Neural progenitor cell (in vitro differentiated cells): Measurements from ENCODE around the gene SCGB1D4. TPM values are rescaled to one million over a fixed set of nuclear protein-coding genes. Genes with fewer than 3 reads are reported as not detected.

Source experiments
- DNase-seq: peaks from one replicate; pipeline ENCODE4 v3.0.0-alpha.2; 2016; ENCODE audit warnings: low spot score
- H2AFZ ChIP-seq: fragments of 200-600 bp; sonication (generic); replicated peaks from 2 replicates; pipeline ENCODE4 v1.6.1; 2016; ENCODE audit warnings: antibody characterized with exemption
- H3F3A ChIP-seq: fragments of 200-600 bp; sonication (generic); 2 replicates; pipeline ENCODE4 v1.6.1; 2016; ENCODE audit warnings: antibody characterized with exemption, low read depth
- H3K27ac ChIP-seq: fragments of 200-600 bp; sonication (generic); 2 replicates; pipeline ENCODE4 v1.5.1; 2016; ENCODE audit warnings: mild to moderate bottlenecking
- H3K27me3 ChIP-seq: fragments of 200-600 bp; sonication (generic); 2 replicates; pipeline ENCODE4 v1.6.1; 2016; ENCODE audit warnings: mild to moderate bottlenecking, moderate library complexity
- H3K36me3 ChIP-seq: fragments of 200-600 bp; sonication (generic); 2 replicates; pipeline ENCODE4 v1.5.1; 2016
- H3K4me1 ChIP-seq: fragments of 200-600 bp; sonication (generic); 2 replicates; pipeline ENCODE4 v1.6.1; 2016; ENCODE audit warnings: mixed run types
- H3K4me2 ChIP-seq: fragments of 200-600 bp; sonication (generic); 2 replicates; pipeline ENCODE4 v1.6.1; 2016
- H3K4me3 ChIP-seq: fragments of 200-600 bp; sonication (generic); 2 replicates; pipeline ENCODE4 v1.5.1; 2016
- H3K79me2 ChIP-seq: fragments of 200-600 bp; sonication (generic); 2 replicates; pipeline ENCODE4 v1.6.1; 2016; ENCODE audit warnings: low read depth
- H3K9ac ChIP-seq: fragments of 200-600 bp; sonication (generic); 2 replicates; pipeline ENCODE4 v1.6.1; 2016
- H3K9me3 ChIP-seq: fragments of 200-600 bp; sonication (generic); 2 replicates; pipeline ENCODE4 v1.5.1; 2016; ENCODE audit warnings: low read depth
- H4K20me1 ChIP-seq: fragments of 200-600 bp; sonication (generic); 2 replicates; pipeline ENCODE4 v1.6.1; 2016; ENCODE audit warnings: low read depth
- H3K27ac Mint-ChIP-seq: 3 replicates; pipeline ENCODE4 v1.8.0; 2021; ENCODE audit warnings: mixed read lengths
- H3K27me3 Mint-ChIP-seq: 2 replicates; pipeline ENCODE4 v1.8.0; 2022; ENCODE audit warnings: low read depth, mild to moderate bottlenecking, inconsistent platforms, moderate library complexity, mixed read lengths; ENCODE audit not compliant: insufficient read depth
- H3K36me3 Mint-ChIP-seq: 3 replicates; pipeline ENCODE4 v1.8.0; 2021; ENCODE audit warnings: mixed read lengths
- H3K4me1 Mint-ChIP-seq: 3 replicates; pipeline ENCODE4 v1.8.0; 2021; ENCODE audit warnings: mixed read lengths
- H3K4me3 Mint-ChIP-seq: 3 replicates; pipeline ENCODE4 v1.8.0; 2021; ENCODE audit warnings: mild to moderate bottlenecking, moderate library complexity, mixed read lengths
- H3K9me3 Mint-ChIP-seq: 3 replicates; pipeline ENCODE4 v1.8.0; 2020; ENCODE audit warnings: mixed read lengths
- EZH2 ChIP-seq: fragments of 200-600 bp; sonication (generic); IDR thresholded peaks from 2 replicates; pipeline ENCODE4 v1.6.1; 2017; ENCODE audit warnings: antibody characterized with exemption, mild to moderate bottlenecking, moderate library complexity
- EZH2phosphoT487 ChIP-seq: fragments of 200-600 bp; sonication (generic); IDR thresholded peaks from 2 replicates; pipeline ENCODE4 v1.6.1; 2017; ENCODE audit warnings: antibody characterized with exemption
- total RNA-seq: library from RNA; depleted of rRNA; stranded (reverse); fragments of >200 nt; gene quantifications from 2 replicates; pipeline ENCODE4 v1.2.3, GENCODE V29; 2015; ENCODE audit warnings: low replicate concordance
- TF ChIP-seq, protein P1 (sequence below): fragments of 200-600 bp; sonication (generic); IDR thresholded peaks from 2 replicates; pipeline ENCODE4 v1.5.1; 2017; ENCODE audit warnings: antibody characterized with exemption, mild to moderate bottlenecking

SCGB1D4 gene
- total RNA-seq, 1 donor from 2014 or later: not detected

DNA sequence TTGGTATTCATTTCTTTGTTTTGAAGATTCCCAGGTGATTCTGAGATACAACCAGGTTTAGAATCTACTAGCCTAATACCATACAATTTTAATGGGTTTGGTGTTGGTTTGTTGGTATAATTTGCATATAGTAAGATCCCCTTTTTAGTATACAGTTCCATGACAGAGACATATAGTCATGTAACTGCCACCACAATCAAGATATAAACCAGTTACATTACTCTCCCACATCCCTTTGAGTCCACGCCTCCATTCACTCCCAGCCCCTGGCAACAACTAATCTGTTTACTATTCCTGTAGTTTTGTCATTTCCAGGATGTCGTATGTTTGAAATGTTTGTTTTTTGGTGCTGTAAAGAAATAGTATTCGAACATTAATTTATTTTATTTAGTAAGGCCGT lies 42.7 kb upstream of the SCGB1D4 start:
- Mint-ChIP-seq H3K9me3 (no peaks in the 10 kb centered on the region), H3K27me3 (peaks cover 2% of the 10 kb centered on the region)
- no peak for TF ChIP-seq EZH2
- TF ChIP-seq EZH2phosphoT487: no peak
- TF ChIP-seq, protein P1, sequence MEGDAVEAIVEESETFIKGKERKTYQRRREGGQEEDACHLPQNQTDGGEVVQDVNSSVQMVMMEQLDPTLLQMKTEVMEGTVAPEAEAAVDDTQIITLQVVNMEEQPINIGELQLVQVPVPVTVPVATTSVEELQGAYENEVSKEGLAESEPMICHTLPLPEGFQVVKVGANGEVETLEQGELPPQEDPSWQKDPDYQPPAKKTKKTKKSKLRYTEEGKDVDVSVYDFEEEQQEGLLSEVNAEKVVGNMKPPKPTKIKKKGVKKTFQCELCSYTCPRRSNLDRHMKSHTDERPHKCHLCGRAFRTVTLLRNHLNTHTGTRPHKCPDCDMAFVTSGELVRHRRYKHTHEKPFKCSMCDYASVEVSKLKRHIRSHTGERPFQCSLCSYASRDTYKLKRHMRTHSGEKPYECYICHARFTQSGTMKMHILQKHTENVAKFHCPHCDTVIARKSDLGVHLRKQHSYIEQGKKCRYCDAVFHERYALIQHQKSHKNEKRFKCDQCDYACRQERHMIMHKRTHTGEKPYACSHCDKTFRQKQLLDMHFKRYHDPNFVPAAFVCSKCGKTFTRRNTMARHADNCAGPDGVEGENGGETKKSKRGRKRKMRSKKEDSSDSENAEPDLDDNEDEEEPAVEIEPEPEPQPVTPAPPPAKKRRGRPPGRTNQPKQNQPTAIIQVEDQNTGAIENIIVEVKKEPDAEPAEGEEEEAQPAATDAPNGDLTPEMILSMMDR: no peak

DNA sequence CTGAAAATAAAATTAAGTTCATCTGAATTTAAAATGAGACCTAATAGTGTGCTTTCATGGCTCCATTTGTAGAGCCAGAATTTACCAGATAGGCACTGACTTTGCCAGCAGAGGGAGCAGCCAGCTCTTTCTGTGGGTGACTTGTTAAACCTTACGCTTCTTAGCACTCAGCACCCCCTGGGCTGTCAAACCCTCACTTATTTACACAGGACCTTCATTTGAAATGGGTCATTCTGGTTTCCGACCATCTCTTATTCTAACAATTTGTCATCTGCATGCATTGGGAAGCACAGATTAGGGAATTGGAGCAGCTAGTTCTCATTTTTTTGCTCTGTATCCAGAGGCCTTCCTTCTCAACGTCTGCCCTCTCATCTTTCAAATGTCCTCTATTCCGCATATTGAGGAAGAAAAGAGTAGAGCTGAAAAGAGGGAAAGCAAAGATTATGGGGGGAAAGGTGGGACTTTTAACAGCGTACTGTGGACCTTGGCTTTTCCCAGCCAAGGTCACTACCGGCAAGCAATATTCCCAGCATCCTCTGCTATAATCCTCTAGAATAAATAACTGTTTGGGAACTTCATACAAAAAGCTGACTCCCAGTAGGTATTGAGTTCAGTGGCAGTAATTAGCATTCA lies 41.5 kb upstream of the SCGB1D4 start:
- H3K4me3 ChIP-seq: no peak overlapping the region
- H3K36me3 Mint-ChIP-seq: peaks cover 19% of the 10 kb centered on the region
- H3K4me3 Mint-ChIP-seq: no peak overlapping the region

More for the DNA sequence above, 42.7 kb upstream of the SCGB1D4 start:
- Mint-ChIP-seq H3K27ac (no peak overlapping the region), H3K4me1 (peaks cover 29% of the 10 kb centered on the region), H3K4me3 (no peak overlapping the region), H3K36me3 (peaks cover 20% of the 10 kb centered on the region)
- no peak overlapping the region for H3K27ac ChIP-seq
- H3K36me3 ChIP-seq: no peaks in the 10 kb centered on the region
- no peak overlapping the region for H3K9ac ChIP-seq
- H3K4me2 ChIP-seq: no peak overlapping the region
- no peaks in the 10 kb centered on the region for H3K9me3 ChIP-seq
- peaks cover 4% of the 10 kb centered on the region for H3K27me3 ChIP-seq
- DNase-seq: no peak
- H4K20me1 ChIP-seq: peaks cover 9% of the 10 kb centered on the region
- no peaks in the 10 kb centered on the region for H3F3A ChIP-seq
- H3K4me3 ChIP-seq: no peak overlapping the region
- no peak overlapping the region for H2AFZ ChIP-seq
- peaks cover 8% of the 10 kb centered on the region for H3K4me1 ChIP-seq
- no peaks in the 10 kb centered on the region for H3K79me2 ChIP-seq

DNA sequence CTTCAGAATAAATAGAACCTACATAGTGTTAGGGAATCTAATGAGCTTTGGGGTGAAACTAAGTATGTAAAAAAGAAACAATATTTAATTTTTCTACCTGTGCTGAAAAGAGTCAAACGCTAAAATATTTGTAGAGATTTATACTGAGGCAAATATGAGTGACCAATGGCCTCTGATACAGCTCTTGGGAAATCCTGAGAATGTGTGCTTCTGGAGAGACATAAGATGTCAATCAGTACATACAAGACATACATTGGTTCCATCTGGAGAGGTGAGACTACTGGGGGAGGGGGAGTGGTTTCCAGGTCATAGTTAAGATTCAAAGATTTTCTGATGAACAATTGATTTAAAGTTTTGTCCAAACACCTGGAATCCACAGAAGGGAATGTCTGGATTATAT lies 39.3 kb upstream of the SCGB1D4 start:
- Mint-ChIP-seq H3K36me3 (peaks cover 10% of the 10 kb centered on the region), H3K27me3 (peaks cover 14% of the 10 kb centered on the region), H3K9me3 (no peaks in the 10 kb centered on the region), H3K27ac (no peak overlapping the region), H3K4me1 (peaks cover 29% of the 10 kb centered on the region), H3K4me3 (peak overlapping the region; percentile 93)
- Histone ChIP-seq H3K79me2 (no peaks in the 10 kb centered on the region), H4K20me1 (peaks cover 9% of the 10 kb centered on the region), H3F3A (no peaks in the 10 kb centered on the region), H2AFZ (peak overlapping the region; percentile 95), H3K9ac (no peak overlapping the region), H3K27me3 (peaks cover 13% of the 10 kb centered on the region), H3K36me3 (no peaks in the 10 kb centered on the region), H3K4me2 (peak overlapping the region; percentile 85), H3K4me3 (peak overlapping the region; percentile 68), H3K27ac (no peak overlapping the region), H3K4me1 (peaks cover 8% of the 10 kb centered on the region), H3K9me3 (no peaks in the 10 kb centered on the region)
- no peak for TF ChIP-seq EZH2phosphoT487
- TF ChIP-seq, protein P1: no peak
- TF ChIP-seq EZH2: no peak
- DNase-seq: no peak

More for the DNA sequence above, 41.5 kb upstream of the SCGB1D4 start:
- H3K4me2 ChIP-seq: no peak overlapping the region
- TF ChIP-seq, protein P1: peak; percentile 72
- no peak for TF ChIP-seq EZH2
- no peak overlapping the region for H3K27ac Mint-ChIP-seq
- peaks cover 29% of the 10 kb centered on the region for H3K4me1 Mint-ChIP-seq
- no peaks in the 10 kb centered on the region for H3K9me3 ChIP-seq
- no peaks in the 10 kb centered on the region for H3K9me3 Mint-ChIP-seq
- peaks cover 13% of the 10 kb centered on the region for H3K27me3 ChIP-seq
- H3K9ac ChIP-seq: no peak overlapping the region
- DNase-seq: peak; percentile 63
- H3K4me1 ChIP-seq: peaks cover 8% of the 10 kb centered on the region
- H3K79me2 ChIP-seq: no peaks in the 10 kb centered on the region
- no peaks in the 10 kb centered on the region for H3F3A ChIP-seq
- H3K27ac ChIP-seq: no peak overlapping the region
- H3K27me3 Mint-ChIP-seq: peaks cover 14% of the 10 kb centered on the region
- H3K36me3 ChIP-seq: no peaks in the 10 kb centered on the region
- H4K20me1 ChIP-seq: peaks cover 9% of the 10 kb centered on the region
- H2AFZ ChIP-seq: no peak overlapping the region
